Mesendoderm (in vitro differentiated cells): ENCODE results near the gene GAPVD1.

Source experiments
- DNase-seq: peaks from one replicate; pipeline ENCODE4 v3.0.0; 2013
- H2AK5ac ChIP-seq: 2 replicates; pipeline ENCODE4 v1.6.1; 2013; ENCODE audit warnings: low read length, inconsistent platforms
- H2BK120ac ChIP-seq: 2 replicates; pipeline ENCODE4 v1.6.1; 2013; ENCODE audit warnings: low read depth, mild to moderate bottlenecking, low read length, moderate library complexity, mixed read lengths
- H2BK15ac ChIP-seq: replicated peaks from 2 replicates; pipeline ENCODE4 v1.6.1; 2013; ENCODE audit warnings: low read depth, mild to moderate bottlenecking, moderate library complexity
- H2BK5ac ChIP-seq: 2 replicates; pipeline ENCODE4 v1.6.1; 2013; ENCODE audit warnings: low read length, inconsistent platforms
- H3K18ac ChIP-seq: 2 replicates; pipeline ENCODE4 v1.6.1; 2013; ENCODE audit warnings: mild to moderate bottlenecking, low read length, mixed read lengths
- H3K23ac ChIP-seq: one replicate; pipeline ENCODE4 v1.6.1; 2013; ENCODE audit warnings: low read length
- H3K27ac ChIP-seq: 2 replicates; pipeline ENCODE4 v1.5.1; 2013; ENCODE audit warnings: low read depth, mild to moderate bottlenecking, inconsistent platforms, low read length, moderate library complexity
- H3K27me3 ChIP-seq: 2 replicates; pipeline ENCODE4 v1.6.1; 2013; ENCODE audit warnings: low read length, control low read depth, mild to moderate bottlenecking, inconsistent platforms; ENCODE audit not compliant: insufficient read depth, poor library complexity
- H3K36me3 ChIP-seq: 2 replicates; pipeline ENCODE4 v1.6.1; 2013; ENCODE audit warnings: low read length, inconsistent platforms; ENCODE audit not compliant: control insufficient read depth, insufficient read depth
- H3K4ac ChIP-seq: one replicate; pipeline ENCODE4 v1.6.1; 2013; ENCODE audit warnings: low read depth, mild to moderate bottlenecking, low read length, moderate library complexity
- H3K4me1 ChIP-seq: 2 replicates; pipeline ENCODE4 v1.6.1; 2013; ENCODE audit warnings: low read depth, low read length, inconsistent platforms; ENCODE audit not compliant: control insufficient read depth
- H3K4me2 ChIP-seq: 2 replicates; pipeline ENCODE4 v1.6.1; 2013; ENCODE audit warnings: low read length
- H3K4me3 ChIP-seq: 2 replicates; pipeline ENCODE4 v1.5.1; 2013; ENCODE audit warnings: mild to moderate bottlenecking, low read length
- H3K56ac ChIP-seq: one replicate; pipeline ENCODE4 v1.6.1; 2013; ENCODE audit warnings: low read length
- H3K79me1 ChIP-seq: 2 replicates; pipeline ENCODE4 v1.6.1; 2013; ENCODE audit warnings: low read length, inconsistent platforms
- H3K79me2 ChIP-seq: 2 replicates; pipeline ENCODE4 v1.6.1; 2013; ENCODE audit warnings: mild to moderate bottlenecking, low read length; ENCODE audit not compliant: control insufficient read depth, insufficient read depth
- H3K9ac ChIP-seq: 2 replicates; pipeline ENCODE4 v1.6.1; 2013; ENCODE audit warnings: low read length, inconsistent platforms
- H4K5ac ChIP-seq: one replicate; pipeline ENCODE4 v1.6.1; 2013; ENCODE audit warnings: low read length
- H4K8ac ChIP-seq: one replicate; pipeline ENCODE4 v1.6.1; 2013; ENCODE audit warnings: low read depth, mild to moderate bottlenecking, control low read depth, low read length, moderate library complexity
- WGBS: extraction: QIAGEN DNeasy Blood & Tissue Kit; methylation state at CpG from one replicate; pipeline ENCODE4 v1.1.7; 2013; ENCODE audit warnings: low lambda C conversion rate, missing lambda C conversion rate; ENCODE audit not compliant: insufficient coverage; ENCODE audit errors: extremely low coverage; 5-methylcytosine and 5-hydroxymethylcytosine counted together

Gene GAPVD1

DNA sequence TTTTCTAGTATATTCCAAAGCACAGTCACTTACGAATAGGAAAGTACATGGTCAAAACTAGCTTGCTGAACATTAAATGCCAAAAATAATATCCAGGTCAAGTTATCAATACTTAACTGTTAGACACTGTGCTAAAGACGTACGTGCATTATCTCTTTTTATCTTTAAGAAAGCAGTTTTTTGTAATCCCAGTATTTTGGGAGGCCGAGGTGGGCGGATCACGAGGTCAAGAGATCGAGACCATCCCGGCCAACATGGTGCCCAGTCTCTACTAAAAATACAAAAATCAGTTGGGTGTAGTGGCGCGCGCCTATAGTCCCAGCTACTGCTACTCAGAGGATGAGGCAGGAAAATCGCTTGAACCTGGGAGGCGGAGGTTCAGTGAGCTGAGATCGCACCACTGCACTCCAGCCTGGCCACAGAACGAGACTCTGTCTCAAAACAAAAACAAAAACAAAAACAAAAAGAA lies 17.8 kb upstream of the GAPVD1 start:
- Histone ChIP-seq H2BK120ac (no peak overlapping the region), H3K36me3 (peaks cover 4% of the 10 kb centered on the region), H3K79me1 (no peaks in the 10 kb centered on the region), H3K56ac (no peak overlapping the region), H3K27me3 (no peaks in the 10 kb centered on the region), H3K79me2 (peaks cover 21% of the 10 kb centered on the region), H3K23ac (no peak overlapping the region), H2BK5ac (no peak overlapping the region), H4K8ac (no peak overlapping the region), H2BK15ac (no peak overlapping the region), H2AK5ac (no peak overlapping the region), H3K4me3 (no peak overlapping the region), H4K5ac (no peak overlapping the region), H3K4me2 (no peak overlapping the region), H3K4me1 (peaks cover 1% of the 10 kb centered on the region), H3K27ac (no peak overlapping the region), H3K18ac (no peak overlapping the region), H3K4ac (peak overlapping the region; percentile 79), H3K9ac (no peak overlapping the region)
- WGBS: no CpG with 5 or more reads among the region's 15 CpGs
- no peak for DNase-seq

DNA sequence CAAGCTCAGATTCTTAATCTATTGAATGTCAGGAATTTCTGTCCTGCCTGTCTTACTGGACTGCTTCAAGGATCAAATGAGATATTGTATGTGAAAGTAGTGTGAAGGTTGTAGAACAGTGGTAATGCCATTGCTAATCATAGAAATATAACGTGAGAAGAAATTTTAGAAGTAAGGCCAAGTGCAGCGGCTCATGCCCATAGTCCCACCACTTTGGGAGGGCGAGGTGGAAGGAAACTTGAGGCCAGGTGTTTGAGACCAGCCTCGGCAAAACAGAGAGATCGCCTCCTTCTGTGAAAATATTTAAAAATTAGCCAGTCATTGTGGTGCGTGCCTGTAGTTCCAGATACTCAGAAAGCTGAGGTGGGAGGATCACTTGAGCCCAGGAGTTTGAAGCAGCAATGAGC lies 15.4 kb upstream of the GAPVD1 start:
- Histone ChIP-seq H4K5ac (no peak overlapping the region), H3K9ac (no peak overlapping the region), H2AK5ac (no peak overlapping the region), H4K8ac (no peak overlapping the region), H3K4me1 (no peaks in the 10 kb centered on the region), H3K4me2 (no peak overlapping the region), H3K56ac (no peak overlapping the region), H3K79me1 (no peaks in the 10 kb centered on the region), H3K18ac (no peak overlapping the region), H2BK5ac (no peak overlapping the region), H3K4me3 (no peak overlapping the region), H3K36me3 (no peaks in the 10 kb centered on the region), H3K27ac (no peak overlapping the region), H2BK120ac (no peak overlapping the region), H2BK15ac (no peak overlapping the region), H3K79me2 (no peaks in the 10 kb centered on the region), H3K23ac (no peak overlapping the region), H3K27me3 (no peaks in the 10 kb centered on the region), H3K4ac (no peak overlapping the region)
- WGBS: no CpG with 5 or more reads among the region's 6 CpGs
- DNase-seq: no peak

DNA sequence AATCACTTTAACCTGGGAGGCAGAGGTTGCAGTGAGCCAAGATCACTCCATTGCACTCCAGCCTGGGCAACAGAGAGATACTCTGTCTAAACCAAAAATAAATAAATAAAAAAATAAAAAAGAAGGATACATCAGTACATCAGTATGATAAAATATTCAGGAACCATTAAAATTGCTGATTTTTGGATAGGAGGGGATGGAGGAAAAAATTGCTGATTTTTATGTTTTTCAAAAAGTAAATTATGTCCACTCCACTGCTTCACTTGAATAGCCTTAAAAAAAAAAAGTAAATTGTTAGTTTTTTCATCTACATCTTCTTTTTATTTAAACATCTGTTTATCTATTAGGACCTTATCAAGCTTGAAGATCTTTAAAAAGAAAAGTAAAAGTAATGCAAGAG lies 7.4 kb upstream of the GAPVD1 start:
- Histone ChIP-seq H2BK15ac (no peak overlapping the region), H4K5ac (no peak overlapping the region), H3K27ac (no peak overlapping the region), H3K18ac (no peak overlapping the region), H3K56ac (no peak overlapping the region), H3K79me1 (no peaks in the 10 kb centered on the region), H3K4me1 (no peaks in the 10 kb centered on the region), H2BK5ac (no peak overlapping the region), H4K8ac (no peak overlapping the region), H3K4ac (no peak overlapping the region), H3K9ac (no peak overlapping the region), H2AK5ac (no peak overlapping the region), H3K79me2 (no peaks in the 10 kb centered on the region), H3K4me3 (no peak overlapping the region), H3K36me3 (no peaks in the 10 kb centered on the region), H3K27me3 (no peaks in the 10 kb centered on the region), H3K23ac (no peak overlapping the region), H2BK120ac (no peak overlapping the region), H3K4me2 (no peak overlapping the region)
- DNase-seq: no peak

DNA sequence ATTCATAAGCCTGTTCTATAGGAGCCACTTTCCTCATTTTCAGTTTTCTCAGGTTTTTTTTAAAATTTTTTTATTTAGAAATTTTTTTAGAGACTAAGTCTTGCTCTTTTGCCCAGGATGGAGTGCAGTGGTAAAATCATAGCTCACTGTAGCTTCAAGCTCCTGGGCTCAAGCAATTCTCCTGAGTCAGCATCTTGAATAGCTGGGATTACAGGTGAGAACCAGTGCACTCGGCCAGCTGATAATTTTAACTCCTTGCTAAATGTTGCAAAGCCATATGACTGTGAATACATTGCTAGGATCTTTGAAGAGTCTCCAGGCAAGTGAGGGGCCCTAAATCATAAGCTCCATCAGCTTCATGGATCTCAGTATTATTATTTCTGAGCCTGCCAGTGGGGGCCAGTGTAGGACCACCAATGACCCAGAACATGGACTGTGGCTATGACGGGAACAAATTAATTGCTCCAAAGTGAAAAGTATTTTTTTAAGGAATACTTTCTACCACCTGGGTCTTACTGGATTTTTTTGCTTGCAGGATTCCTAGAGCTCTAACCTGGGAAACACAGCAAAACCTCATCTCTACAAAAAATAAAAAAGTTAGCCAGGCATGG lies 5.7 kb upstream of the GAPVD1 start:
- no peak overlapping the region for H2BK120ac ChIP-seq
- no CpG with 5 or more reads among the region's 2 CpGs for WGBS
- no peak overlapping the region for H3K4ac ChIP-seq
- no peak overlapping the region for H3K9ac ChIP-seq
- no peak overlapping the region for H2AK5ac ChIP-seq
- H3K4me2 ChIP-seq: no peak overlapping the region
- no peak overlapping the region for H4K8ac ChIP-seq
- H3K27me3 ChIP-seq: no peaks in the 10 kb centered on the region
- H3K79me2 ChIP-seq: no peaks in the 10 kb centered on the region
- H3K23ac ChIP-seq: no peak overlapping the region
- H3K4me3 ChIP-seq: no peak overlapping the region
- H3K4me1 ChIP-seq: no peaks in the 10 kb centered on the region
- no peak overlapping the region for H3K56ac ChIP-seq
- no peak for DNase-seq
- H2BK15ac ChIP-seq: no peak overlapping the region
- no peak overlapping the region for H3K27ac ChIP-seq
- no peaks in the 10 kb centered on the region for H3K36me3 ChIP-seq
- no peak overlapping the region for H4K5ac ChIP-seq
- no peaks in the 10 kb centered on the region for H3K79me1 ChIP-seq
- H2BK5ac ChIP-seq: no peak overlapping the region
- no peak overlapping the region for H3K18ac ChIP-seq

DNA sequence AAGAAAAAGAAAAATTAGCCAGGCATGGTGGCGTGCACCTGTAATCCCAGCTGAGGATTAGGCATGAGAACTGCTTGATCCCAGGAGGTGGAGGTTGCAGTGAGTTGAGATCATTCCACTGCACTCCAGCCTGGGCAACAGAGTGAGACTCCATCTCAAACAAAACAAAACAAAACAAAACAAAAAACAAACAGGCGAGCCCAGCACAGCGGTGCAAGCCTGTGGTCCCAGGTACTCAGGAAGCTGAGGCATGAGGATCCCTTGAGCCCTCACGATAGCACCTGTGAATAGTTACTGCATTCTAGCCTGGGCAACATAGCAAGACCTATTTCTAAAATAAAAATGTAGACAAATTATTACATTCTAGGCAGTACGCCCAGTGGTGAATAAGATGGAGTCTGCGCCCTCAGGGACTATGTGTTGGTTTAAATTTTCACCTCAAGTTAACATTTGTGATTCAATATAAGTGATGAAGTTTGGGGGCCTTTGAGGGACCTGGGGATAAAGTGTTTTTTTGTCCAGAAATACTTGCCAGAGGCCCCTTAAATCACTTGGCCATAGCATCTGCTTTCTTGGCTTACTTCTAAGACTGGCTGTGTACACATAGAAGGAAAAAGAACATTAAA lies 3.4 kb upstream of the GAPVD1 start:
- no peak overlapping the region for H3K9ac ChIP-seq
- DNase-seq: no peak
- no peak overlapping the region for H3K4ac ChIP-seq
- H3K23ac ChIP-seq: no peak overlapping the region
- H3K27ac ChIP-seq: no peak overlapping the region
- no peak overlapping the region for H2AK5ac ChIP-seq
- H4K5ac ChIP-seq: no peak overlapping the region
- H3K56ac ChIP-seq: no peak overlapping the region
- H3K4me2 ChIP-seq: no peak overlapping the region
- no peak overlapping the region for H2BK120ac ChIP-seq
- H3K36me3 ChIP-seq: no peaks in the 10 kb centered on the region
- no peaks in the 10 kb centered on the region for H3K4me1 ChIP-seq
- peaks cover 3% of the 10 kb centered on the region for H3K79me1 ChIP-seq
- WGBS: no CpG with 5 or more reads among the region's 6 CpGs
- H4K8ac ChIP-seq: no peak overlapping the region
- no peak overlapping the region for H3K4me3 ChIP-seq
- no peak overlapping the region for H2BK15ac ChIP-seq
- H3K27me3 ChIP-seq: no peaks in the 10 kb centered on the region
- H3K79me2 ChIP-seq: peaks cover 6% of the 10 kb centered on the region
- no peak overlapping the region for H3K18ac ChIP-seq
- H2BK5ac ChIP-seq: no peak overlapping the region
